HepG2 (cell line): Measurements from ENCODE around the gene COL27A1. TPM values are rescaled to one million over a fixed set of nuclear protein-coding genes. Genes with fewer than 3 reads are reported as not detected.

Source experiments
- ATAC-seq: fragments of 200-7000 bp; cut with Tn5 transposase; 3 replicates; pipeline ENCODE4 v1.9.1; 2020; ENCODE audit warnings: mild to moderate bottlenecking, moderate library complexity
- BruUV-seq: library from RNA; stranded (reverse); fragments of 400-500 nt; replicated peaks from 2 replicates; lab custom pipeline; 2021; lab: Mats Ljungman, UMichigan
- CTCF ChIA-PET: fragments of 300-600 bp; formaldehyde crosslinking; extraction: SDS; loops from one replicate; lab custom pipeline; 2021; ENCODE audit warnings: low total read pairs, inconsistent platforms, low intra/inter-chr PET ratio; lab: Yijun Ruan, JAX
- POLR2A ChIA-PET: fragments of 350-600 bp; sonication (Branson Sonifier 250); formaldehyde crosslinking; loops from one replicate; lab custom pipeline; 2020; ENCODE audit warnings: antibody characterized with exemption, inconsistent platforms; lab: Yijun Ruan, JAX
- DNase-seq: peaks from one replicate; pipeline ENCODE4 v3.0.0-alpha.2; 2015; ENCODE audit warnings: low spot score
- FAIRE-seq: peaks from 3 replicates; lab custom pipeline; 2011; peaks lifted over from hg19 to GRCh38; lab: Jason Lieb, UNC
- H2AFZ ChIP-seq: one replicate; pipeline ENCODE4 v1.6.1; 2011; ENCODE audit warnings: low read length, inconsistent platforms
- H3K27ac ChIP-seq: fragments of 300-600 bp; 3 replicates; pipeline ENCODE4 v1.8.0; 2011; ENCODE audit warnings: mixed run types, mild to moderate bottlenecking, mixed read lengths, low read length, inconsistent platforms; ENCODE audit not compliant: insufficient read depth; ENCODE audit errors: extremely low read length
- H3K27me3 ChIP-seq, 2 experiments: fragments of 200-600 bp in 1 of 2; 2 replicates in 1 of 2; 3 replicates in 1 of 2; pipeline versions ENCODE4 v1.6.0 to v1.8.0; 2011; ENCODE audit warnings: low read length in 2 of 2, mild to moderate bottlenecking in 2 of 2, moderate library complexity in 2 of 2, inconsistent platforms in 1 of 2; ENCODE audit not compliant: insufficient read depth in 2 of 2, control insufficient read depth in 1 of 2
- H3K36me3 ChIP-seq, 2 experiments: fragments of 200-600 bp in 1 of 2; replicated peaks in 1 of 2; 2 replicates in 1 of 2; 3 replicates in 1 of 2; pipeline versions ENCODE4 v1.5.1 to v1.8.0; 2011; ENCODE audit warnings: low read length in 2 of 2, inconsistent platforms in 1 of 2; ENCODE audit not compliant: insufficient read depth in 2 of 2, control insufficient read depth in 1 of 2
- H3K4me1 ChIP-seq: 2 replicates; pipeline ENCODE4 v1.5.1; 2012; ENCODE audit warnings: low read length, inconsistent platforms; ENCODE audit not compliant: insufficient read depth
- H3K4me2 ChIP-seq: 2 replicates; pipeline ENCODE4 v1.6.0; 2011; ENCODE audit warnings: low read depth, low read length, inconsistent platforms
- H3K4me3 ChIP-seq, 3 experiments: fragments of 200-600 bp in 1 of 3; sonication (generic), shearing (Covaris generic) in 1 of 3; replicated peaks in 1 of 3; 2 replicates each; pipeline ENCODE4 v1.5.1; 2011 to 2016; ENCODE audit warnings: low read length in 3 of 3, inconsistent platforms in 2 of 3, low read depth in 2 of 3, mild to moderate bottlenecking in 2 of 3, control low read depth in 1 of 3, mixed read lengths in 1 of 3; ENCODE audit not compliant: insufficient read depth in 1 of 3
- H3K79me2 ChIP-seq: one replicate; pipeline ENCODE4 v1.6.1; 2011; ENCODE audit warnings: low read length, inconsistent platforms; ENCODE audit not compliant: insufficient read depth
- H3K9ac ChIP-seq: 2 replicates; pipeline ENCODE4 v1.6.0; 2011; ENCODE audit warnings: mild to moderate bottlenecking, low read depth, low read length, inconsistent platforms; ENCODE audit not compliant: insufficient read depth
- H3K9me3 ChIP-seq: 2 replicates; pipeline ENCODE4 v1.5.1; 2012; ENCODE audit warnings: mild to moderate bottlenecking, low read length
- H4K20me1 ChIP-seq: 2 replicates; pipeline ENCODE4 v1.6.0; 2011; ENCODE audit warnings: inconsistent platforms, mild to moderate bottlenecking, low read length, moderate library complexity; ENCODE audit not compliant: insufficient read depth
- AHR ChIP-seq: IDR thresholded peaks from 2 replicates; pipeline ENCODE4 v1.6.1; 2018; ENCODE audit warnings: missing genetic modification reagents, missing compliant biosample characterization
- GATAD2A ChIP-seq: IDR thresholded peaks from 2 replicates; pipeline ENCODE4 v1.6.1; 2016
- HMGXB3 ChIP-seq: sonication (generic); formaldehyde crosslinking; IDR thresholded peaks from 2 replicates; pipeline ENCODE4 v1.4.0; 2020; ENCODE audit warnings: missing genetic modification reagents, borderline replicate concordance
- KDM1A ChIP-seq: IDR thresholded peaks from 2 replicates; pipeline ENCODE4 v1.6.1; 2016; ENCODE audit warnings: missing compliant biosample characterization
- NBN ChIP-seq: fragments of 450-650 bp; conservative IDR thresholded peaks from 2 replicates; pipeline ENCODE4 v1.6.1; 2017
- ZFP91 ChIP-seq: sonication (generic); formaldehyde crosslinking; IDR thresholded peaks from 2 replicates; pipeline ENCODE4 v1.9.0; 2022; ENCODE audit warnings: missing genetic modification reagents, mild to moderate bottlenecking, borderline replicate concordance
- ZNF629 ChIP-seq: sonication (generic); formaldehyde crosslinking; conservative IDR thresholded peaks from 2 replicates; pipeline ENCODE4 v1.5.0; 2020; ENCODE audit warnings: missing genetic modification reagents
- ZNF644 ChIP-seq: IDR thresholded peaks from 2 replicates; pipeline ENCODE4 v1.6.1; 2016; ENCODE audit warnings: low read depth
- ZNF746 ChIP-seq: sonication (generic); formaldehyde crosslinking; IDR thresholded peaks from 2 replicates; pipeline ENCODE4 v1.8.0; 2022; ENCODE audit warnings: mild to moderate bottlenecking, missing genetic modification reagents
- ZNF768 ChIP-seq: sonication (generic); formaldehyde crosslinking; IDR thresholded peaks from 2 replicates; pipeline ENCODE4 v1.4.0; 2020; ENCODE audit warnings: missing genetic modification reagents
- WGBS: methylation state at CpG from one replicate; pipeline ENCODE4 v1.1.6; 2017; ENCODE audit warnings: low lambda C conversion rate; 5-methylcytosine and 5-hydroxymethylcytosine counted together
- in situ Hi-C: cut with HindIII; loops from 2 replicates; pipeline ENCODE4 v1.10.0; 2017; ENCODE audit warnings: low pct_unique_long_range_greater_than_20kb; ENCODE audit not compliant: extremely low pct_ligation_motif_present
- intact Hi-C: fragments of 100-400 bp; cut with micrococcal nuclease; formaldehyde crosslinking; loops from one replicate; pipeline ENCODE4 v1.10.0; 2022; ENCODE audit not compliant: unreplicated experiment
- polyA plus RNA-seq, 8 experiments: library from polyadenylated mRNA; depleted of rRNA in 3 of 8; stranded (reverse) in 7 of 8; unstranded in 1 of 8; fragments of >200 nt; fragmentation: Illumina TruSeq in 4 of 8; extraction: Trizol in 4 of 8; gene quantifications; 2 replicates each; pipeline versions ENCODE4 v1.2.1 to v1.2.3, GENCODE V29; 2011 to 2016; ENCODE audit warnings: low read depth in 4 of 8, missing spikeins in 1 of 8, mixed read lengths in 1 of 8; ENCODE audit not compliant: insufficient read depth in 1 of 8
- total RNA-seq, 5 experiments: library from RNA; depleted of rRNA; stranded (reverse); fragments of >200 nt; fragmentation: Illumina TruSeq; extraction: Trizol; gene quantifications; 2 replicates each; pipeline ENCODE4 v1.2.3, GENCODE V29; 2016; ENCODE audit warnings: low read depth in 1 of 5

The COL27A1 gene
- total and polyA plus RNA-seq, 2 of the 13 experiments (the other 11 are each of a cell fraction or from before 2014, with no cell fraction given), result 71.3 to 89.1 TPM

GRCh38 chr9:114261026-114261425, 105.7 kb downstream of the COL27A1 start:
- H3K4me3 ChIP-seq, result no peak overlapping the region
- H3K79me2 ChIP-seq, result no peaks in the 10 kb centered on the region
- DNase-seq, result no peak
- FAIRE-seq, result no peak
- ChIA-PET POLR2A (no interaction called here), CTCF (no interaction called here)
- no peak for ATAC-seq
- H3K27ac ChIP-seq, result no peak overlapping the region
- intact Hi-C loops, result no loop called here
- H3K9me3 ChIP-seq, result no peaks in the 10 kb centered on the region
- no peaks in the 10 kb centered on the region for H3K27me3 ChIP-seq
- H2AFZ ChIP-seq, result no peak overlapping the region
- no TSS peak for BruUV-seq
- H3K4me2 ChIP-seq, result no peak overlapping the region
- H3K4me1 ChIP-seq, result no peaks in the 10 kb centered on the region
- no peak overlapping the region for H3K9ac ChIP-seq
- H3K36me3 ChIP-seq, result peaks cover 24 to 86% of the 10 kb centered on the region in 2 experiments
- WGBS, result 97% methylated on average over 10 of the region's 10 CpGs
- no peaks in the 10 kb centered on the region for H4K20me1 ChIP-seq
- TF ChIP-seq ZNF629 (CRISPR knock-in tag) (0 out of 2 replicates have a peak, but pooled peaks have one; percentile 24), AHR (CRISPR knock-in tag) (no peak), ZFP91 (CRISPR knock-in tag) (no peak)
- in situ Hi-C loops, result no loop called here

- Histone ChIP-seq H3K4me2 (no peak overlapping the region), H3K79me2 (no peaks in the 10 kb centered on the region), H3K4me1 (no peaks in the 10 kb centered on the region), H3K36me3 (peaks cover 29 to 91% of the 10 kb centered on the region in 2 experiments), H4K20me1 (no peaks in the 10 kb centered on the region), H3K4me3 (no peak overlapping the region), H3K9ac (no peak overlapping the region), H3K27me3 (no peaks in the 10 kb centered on the region), H2AFZ (no peak overlapping the region), H3K27ac (no peak overlapping the region), H3K9me3 (no peaks in the 10 kb centered on the region)
- DNase-seq, result no peak
- ChIA-PET CTCF (no interaction called here), POLR2A (no interaction called here)
- intact Hi-C loops (no loop called here), in situ Hi-C loops (no loop called here)
- no TSS peak for BruUV-seq
- 83% methylated on average over 9 of the region's 9 CpGs for WGBS
- no peak for FAIRE-seq
- no peak for ATAC-seq
- no peak for TF ChIP-seq ZNF644 (CRISPR knock-in tag)
- TF ChIP-seq ZNF768, result peak; percentile 36; the same call in 1 of the 2 replicates
- TF ChIP-seq HMGXB3 (CRISPR knock-in tag), result no peak
- TF ChIP-seq ZNF746 (CRISPR knock-in tag), result no peak
- TF ChIP-seq NBN, result no peak
- TF ChIP-seq KDM1A (CRISPR knock-in tag), result no peak
- TF ChIP-seq GATAD2A, result no peak
Observed at GRCh38 chr9:114261987-114262386, 106.7 kb downstream of the COL27A1 start.
